Measurements from ENCODE around the gene SECTM1.
"Not testable (repeated sequence)": the region's sequence is repeated elsewhere in the genome, so short reads cannot be mapped to it uniquely, and the experiment has no call there.

SECTM1 gene

GRCh38 chr17:82333279-82334171, at the start of gene SECTM1:
TSS of gene SECTM1 (minus strand) at chr17:82333766. CDS start at chr17:82327240, 6,526 bp downstream.
- DNase-seq (ENCODE audit: low read depth), result no peak

- DNase-seq (ENCODE audit: low read depth), result no peak
Measured at GRCh38 chr17:82382933-82383255, 49.3 kb upstream of the SECTM1 start.

- DNase-seq (ENCODE audit: low read depth), result not testable (repeated sequence)
Measured at GRCh38 chr17:82382220-82382932, 48.8 kb upstream of the SECTM1 start.

- DNase-seq (ENCODE audit: low read depth), result not testable (repeated sequence)
Measured at GRCh38 chr17:82381703-82382009, 48.1 kb upstream of the SECTM1 start.

- DNase-seq (ENCODE audit: low read depth), result no peak
Measured at GRCh38 chr17:82380860-82381702, 47.5 kb upstream of the SECTM1 start.

- DNase-seq (ENCODE audit: low read depth), result no peak
Measured at GRCh38 chr17:82378741-82379021, 45.1 kb upstream of the SECTM1 start.

GRCh38 chr17:82377924-82378740, 44.6 kb upstream of the SECTM1 start:
- DNase-seq (ENCODE audit: low read depth), result no peak

- not testable (repeated sequence) for DNase-seq (ENCODE audit: low read depth)
Measured at GRCh38 chr17:82377294-82377693, 43.7 kb upstream of the SECTM1 start.

- no peak for DNase-seq (ENCODE audit: low read depth)
Measured at GRCh38 chr17:82376042-82376730, 42.6 kb upstream of the SECTM1 start.

GRCh38 chr17:82375359-82376041, 41.9 kb upstream of the SECTM1 start:
- DNase-seq (ENCODE audit: low read depth), result no peak

GRCh38 chr17:82374626-82375331, 41.2 kb upstream of the SECTM1 start:
- no peak for DNase-seq (ENCODE audit: low read depth)

- no peak for DNase-seq (ENCODE audit: low read depth)
Measured at GRCh38 chr17:82373731-82374625, 40.4 kb upstream of the SECTM1 start.

GRCh38 chr17:82373072-82373452, 39.5 kb upstream of the SECTM1 start:
- DNase-seq (ENCODE audit: low read depth), result not testable (repeated sequence)

- DNase-seq (ENCODE audit: low read depth), result no peak
Measured at GRCh38 chr17:82372249-82373071, 38.9 kb upstream of the SECTM1 start.

GRCh38 chr17:82371333-82372248, 38.0 kb upstream of the SECTM1 start, which contains the start of gene UTS2R:
TSS of gene UTS2R (plus strand) at chr17:82371765. CDS start at chr17:82374325, 2,560 bp downstream.
- no peak for DNase-seq (ENCODE audit: low read depth)

- DNase-seq (ENCODE audit: low read depth), result no peak
Measured at GRCh38 chr17:82370471-82371332, 37.1 kb upstream of the SECTM1 start.
